ENCODE results near the gene CLBA1.
"Not testable (repeated sequence)": the region's sequence is repeated elsewhere in the genome, so short reads cannot be mapped to it uniquely, and the experiment has no call there.

DNA sequence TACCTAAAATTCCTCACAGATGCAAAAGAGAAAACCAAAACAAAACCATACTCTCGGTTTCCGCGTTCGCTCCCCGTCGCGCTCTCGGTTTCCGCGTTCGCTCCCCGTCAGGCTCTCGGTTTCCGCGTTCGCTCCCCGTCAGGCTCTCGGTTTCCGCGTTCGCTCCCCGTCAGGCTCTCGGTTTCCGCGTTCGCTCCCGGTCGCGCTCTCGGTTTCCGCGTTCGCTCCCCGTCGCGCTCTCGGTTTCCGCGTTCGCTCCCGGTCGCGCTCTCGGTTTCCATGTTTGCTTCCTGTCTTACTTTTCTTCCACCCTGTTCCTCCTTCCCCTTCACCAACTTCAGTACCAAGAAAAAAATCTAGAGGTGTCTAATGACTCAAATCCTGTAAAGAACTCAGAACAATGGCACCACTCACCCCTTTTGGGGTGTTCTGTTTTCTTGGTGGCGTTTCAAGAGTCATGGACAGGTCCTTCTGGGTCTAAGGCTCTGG, 47.9 kb downstream of the CLBA1 start:
- TF ChIP-seq, protein P1, sequence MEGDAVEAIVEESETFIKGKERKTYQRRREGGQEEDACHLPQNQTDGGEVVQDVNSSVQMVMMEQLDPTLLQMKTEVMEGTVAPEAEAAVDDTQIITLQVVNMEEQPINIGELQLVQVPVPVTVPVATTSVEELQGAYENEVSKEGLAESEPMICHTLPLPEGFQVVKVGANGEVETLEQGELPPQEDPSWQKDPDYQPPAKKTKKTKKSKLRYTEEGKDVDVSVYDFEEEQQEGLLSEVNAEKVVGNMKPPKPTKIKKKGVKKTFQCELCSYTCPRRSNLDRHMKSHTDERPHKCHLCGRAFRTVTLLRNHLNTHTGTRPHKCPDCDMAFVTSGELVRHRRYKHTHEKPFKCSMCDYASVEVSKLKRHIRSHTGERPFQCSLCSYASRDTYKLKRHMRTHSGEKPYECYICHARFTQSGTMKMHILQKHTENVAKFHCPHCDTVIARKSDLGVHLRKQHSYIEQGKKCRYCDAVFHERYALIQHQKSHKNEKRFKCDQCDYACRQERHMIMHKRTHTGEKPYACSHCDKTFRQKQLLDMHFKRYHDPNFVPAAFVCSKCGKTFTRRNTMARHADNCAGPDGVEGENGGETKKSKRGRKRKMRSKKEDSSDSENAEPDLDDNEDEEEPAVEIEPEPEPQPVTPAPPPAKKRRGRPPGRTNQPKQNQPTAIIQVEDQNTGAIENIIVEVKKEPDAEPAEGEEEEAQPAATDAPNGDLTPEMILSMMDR (IDR thresholded peaks at IDR 0.05) = not testable (repeated sequence)
- not testable (repeated sequence) for TF ChIP-seq POLR2A (IDR thresholded peaks at IDR 0.05)

All from uterus (tissue), 2 donors.